ENCODE measurements around the gene RSRP1. TPM values are rescaled to one million over a fixed set of nuclear protein-coding genes. Genes with fewer than 3 reads are reported as not detected.

The RSRP1 gene
- total RNA-seq, 1 donor from 2014 or later, result 222 TPM

- Mint-ChIP-seq H3K36me3 (ENCODE audit: low read depth) (no peaks in the 10 kb centered on the region), H3K4me1 (peaks cover 12% of the 10 kb centered on the region), H3K27ac (no peak overlapping the region), H3K9me3 (no peaks in the 10 kb centered on the region), H3K27me3 (peaks cover 7% of the 10 kb centered on the region), H3K4me3 (peak overlapping the region; percentile 7)
- CTCF ChIA-PET, result no interaction called here
- TF ChIP-seq, protein P1, sequence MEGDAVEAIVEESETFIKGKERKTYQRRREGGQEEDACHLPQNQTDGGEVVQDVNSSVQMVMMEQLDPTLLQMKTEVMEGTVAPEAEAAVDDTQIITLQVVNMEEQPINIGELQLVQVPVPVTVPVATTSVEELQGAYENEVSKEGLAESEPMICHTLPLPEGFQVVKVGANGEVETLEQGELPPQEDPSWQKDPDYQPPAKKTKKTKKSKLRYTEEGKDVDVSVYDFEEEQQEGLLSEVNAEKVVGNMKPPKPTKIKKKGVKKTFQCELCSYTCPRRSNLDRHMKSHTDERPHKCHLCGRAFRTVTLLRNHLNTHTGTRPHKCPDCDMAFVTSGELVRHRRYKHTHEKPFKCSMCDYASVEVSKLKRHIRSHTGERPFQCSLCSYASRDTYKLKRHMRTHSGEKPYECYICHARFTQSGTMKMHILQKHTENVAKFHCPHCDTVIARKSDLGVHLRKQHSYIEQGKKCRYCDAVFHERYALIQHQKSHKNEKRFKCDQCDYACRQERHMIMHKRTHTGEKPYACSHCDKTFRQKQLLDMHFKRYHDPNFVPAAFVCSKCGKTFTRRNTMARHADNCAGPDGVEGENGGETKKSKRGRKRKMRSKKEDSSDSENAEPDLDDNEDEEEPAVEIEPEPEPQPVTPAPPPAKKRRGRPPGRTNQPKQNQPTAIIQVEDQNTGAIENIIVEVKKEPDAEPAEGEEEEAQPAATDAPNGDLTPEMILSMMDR (IDR thresholded peaks at IDR 0.05), result no peak
- DNase-seq (no peak), ATAC-seq (ENCODE audit: low read depth) (peak; percentile 84)
- intact Hi-C loops (cut with micrococcal nuclease), result no loop called here
- POLR2A ChIA-PET, result interaction anchor here (1.0 kb wide), 1 partner anchor 19 kb away, joined by 3 read pairs; no protein-coding TSS in a partner anchor
Observed at GRCh38 chr1:25198663-25199252, 48.5 kb downstream of the RSRP1 start.

GRCh38 chr1:25197982-25198662 lies 49.1 kb downstream of the RSRP1 start:
- peaks cover 12% of the 10 kb centered on the region for H3K4me1 Mint-ChIP-seq
- TF ChIP-seq, protein P1 (IDR thresholded peaks at IDR 0.05), result no peak
- DNase-seq, result no peak
- intact Hi-C loops (cut with micrococcal nuclease), result no loop called here
- H3K27ac Mint-ChIP-seq, result no peak overlapping the region
- POLR2A ChIA-PET, result no interaction called here
- H3K36me3 Mint-ChIP-seq (ENCODE audit: low read depth), result no peaks in the 10 kb centered on the region
- peak overlapping the region; percentile 7 for H3K4me3 Mint-ChIP-seq
- H3K27me3 Mint-ChIP-seq, result peaks cover 7% of the 10 kb centered on the region
- CTCF ChIA-PET, result no interaction called here
- no peaks in the 10 kb centered on the region for H3K9me3 Mint-ChIP-seq
- no peak for ATAC-seq (ENCODE audit: low read depth)

DNA sequence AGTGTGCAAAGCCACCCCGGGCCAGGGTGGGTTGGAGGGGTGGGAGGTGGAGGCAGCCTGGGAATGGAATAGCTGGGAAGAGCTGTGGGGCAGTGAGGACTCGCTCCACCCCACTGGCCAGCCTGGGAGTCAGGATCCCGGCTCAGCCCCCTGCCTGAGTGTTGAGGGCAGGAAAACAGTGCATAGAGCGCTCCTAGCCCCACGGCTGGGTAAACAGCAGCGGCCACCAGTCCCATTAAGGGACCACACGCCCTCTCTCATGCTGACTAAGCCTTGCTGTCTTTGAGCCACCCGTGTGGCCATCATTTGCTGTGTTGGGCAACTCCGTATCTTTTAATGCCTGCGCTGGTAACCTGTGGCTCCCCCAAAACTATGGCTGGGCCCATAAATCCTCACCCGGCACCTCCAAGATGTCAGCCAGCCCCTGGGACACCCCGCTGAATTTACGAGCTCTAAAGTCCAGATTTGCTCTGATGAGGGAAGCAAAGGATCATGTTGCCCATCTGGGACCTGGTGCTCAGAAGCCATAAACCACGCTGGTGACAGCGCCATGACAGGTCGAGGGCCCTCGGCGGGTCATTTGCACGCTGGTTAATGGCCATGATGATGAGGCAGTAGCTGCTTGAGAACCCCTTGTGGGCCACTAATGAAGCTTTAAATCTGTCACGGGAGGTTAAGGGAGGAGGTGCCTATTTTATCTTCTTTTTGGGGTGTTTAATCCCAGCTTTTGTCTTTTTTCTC lies 49.8 kb downstream of the RSRP1 start:
- H3K9me3 Mint-ChIP-seq, result no peaks in the 10 kb centered on the region
- POLR2A ChIA-PET, result no interaction called here
- ATAC-seq (ENCODE audit: low read depth) (no peak), DNase-seq (no peak)
- CTCF ChIA-PET, result interaction anchor here (0.9 kb wide), 1 partner anchor 9 kb away, joined by 3 read pairs; no protein-coding TSS in a partner anchor
- TF ChIP-seq, protein P1 (IDR thresholded peaks at IDR 0.05), result no peak
- intact Hi-C loops (cut with micrococcal nuclease), result no loop called here
- no peak overlapping the region for H3K4me3 Mint-ChIP-seq
- H3K4me1 Mint-ChIP-seq, result peaks cover 12% of the 10 kb centered on the region
- H3K27me3 Mint-ChIP-seq, result peaks cover 7% of the 10 kb centered on the region
- H3K36me3 Mint-ChIP-seq (ENCODE audit: low read depth), result no peaks in the 10 kb centered on the region
- no peak overlapping the region for H3K27ac Mint-ChIP-seq

GRCh38 chr1:25196830-25197229 lies 50.4 kb downstream of the RSRP1 start:
- POLR2A ChIA-PET, result no interaction called here
- Mint-ChIP-seq H3K27me3 (peaks cover 10% of the 10 kb centered on the region), H3K4me1 (peaks cover 12% of the 10 kb centered on the region), H3K4me3 (no peak overlapping the region), H3K27ac (no peak overlapping the region), H3K9me3 (no peaks in the 10 kb centered on the region), H3K36me3 (ENCODE audit: low read depth) (no peaks in the 10 kb centered on the region)
- ATAC-seq (ENCODE audit: low read depth) (no peak), DNase-seq (no peak)
- TF ChIP-seq, protein P1 (IDR thresholded peaks at IDR 0.05), result no peak
- CTCF ChIA-PET, result interaction anchor here (0.9 kb wide), 1 partner anchor 10 kb away, joined by 3 read pairs; no protein-coding TSS in a partner anchor
- intact Hi-C loops (cut with micrococcal nuclease), result no loop called here

DNA sequence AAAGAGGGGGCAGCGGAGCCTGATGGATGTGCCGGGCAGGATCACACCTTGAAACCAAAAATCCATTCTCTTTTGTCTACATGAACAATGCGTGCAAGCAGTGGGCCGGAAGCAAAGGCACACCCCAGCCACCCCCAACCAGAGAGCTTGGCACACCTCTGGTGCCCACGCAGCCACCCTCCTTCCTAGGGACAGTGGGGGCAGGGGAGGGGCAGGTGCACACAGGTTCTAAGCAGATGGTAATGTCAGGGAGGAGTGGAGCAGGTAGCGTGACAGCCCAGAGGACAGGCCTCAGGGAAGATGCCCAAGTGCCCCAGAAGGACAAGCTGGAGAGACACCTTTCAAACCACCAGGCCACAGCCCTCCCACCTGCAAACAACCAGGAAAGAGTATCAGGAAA lies 51.4 kb downstream of the RSRP1 start:
- POLR2A ChIA-PET, result no interaction called here
- DNase-seq (no peak), ATAC-seq (ENCODE audit: low read depth) (no peak)
- intact Hi-C loops (cut with micrococcal nuclease), result no loop called here
- TF ChIP-seq, protein P1 (IDR thresholded peaks at IDR 0.05), result no peak
- H3K27me3 Mint-ChIP-seq, result peaks cover 10% of the 10 kb centered on the region
- H3K9me3 Mint-ChIP-seq, result no peaks in the 10 kb centered on the region
- H3K36me3 Mint-ChIP-seq (ENCODE audit: low read depth), result no peaks in the 10 kb centered on the region
- CTCF ChIA-PET, result no interaction called here
- peaks cover 12% of the 10 kb centered on the region for H3K4me1 Mint-ChIP-seq
- no peak overlapping the region for H3K4me3 Mint-ChIP-seq
- H3K27ac Mint-ChIP-seq, result no peak overlapping the region
